PC-3 (cell line): Measurements from ENCODE around the gene ATF7. TPM values are rescaled to one million over a fixed set of nuclear protein-coding genes. Genes with fewer than 3 reads are reported as not detected.

Source experiments
- ATAC-seq: fragments of 200-7000 bp; cut with Tn5 transposase; 2 replicates; pipeline ENCODE4 v1.9.1; 2020; ENCODE audit warnings: mild to moderate bottlenecking, moderate library complexity
- BruUV-seq: library from RNA; stranded (reverse); fragments of 400-500 nt; replicated peaks from 2 replicates; lab custom pipeline; 2021; lab: Mats Ljungman, UMichigan
- CTCF ChIA-PET: fragments of 300-600 bp; sonication (Branson Sonifier 250); formaldehyde crosslinking; loops from one replicate; lab custom pipeline; 2022; ENCODE audit warnings: antibody characterized with exemption; lab: Charles Lee
- POLR2A ChIA-PET: fragments of 300-600 bp; sonication (Branson Sonifier 250); formaldehyde crosslinking; loops from one replicate; lab custom pipeline; 2022; ENCODE audit warnings: antibody characterized with exemption; ENCODE audit not compliant: unreplicated experiment; lab: Charles Lee
- DNase-seq: peaks from one replicate; pipeline ENCODE4 v3.0.0-alpha.2; 2015
- H2AFZ ChIP-seq: fragments of 300-600 bp; sonication (generic); 2 replicates; pipeline ENCODE4 v1.6.0; 2016; ENCODE audit warnings: antibody characterized with exemption, low read length
- H3F3A ChIP-seq: fragments of 300-600 bp; sonication (generic); one replicate; pipeline ENCODE4 v1.6.0; 2017; ENCODE audit warnings: antibody characterized with exemption, low read length, control low read depth, mild to moderate bottlenecking; ENCODE audit not compliant: unreplicated experiment
- H3K27ac ChIP-seq: fragments of 300-600 bp; sonication (generic); 2 replicates; pipeline ENCODE4 v1.5.1; 2016; ENCODE audit warnings: mild to moderate bottlenecking, low read length
- H3K27me3 ChIP-seq: fragments of 300-600 bp; sonication (generic); 2 replicates; pipeline ENCODE4 v1.6.1; 2016; ENCODE audit warnings: low read length, mixed read lengths
- H3K36me3 ChIP-seq: fragments of 300-600 bp; sonication (generic); 2 replicates; pipeline ENCODE4 v1.6.1; 2016; ENCODE audit warnings: low read depth, mixed run types, low read length, mixed read lengths
- H3K4me1 ChIP-seq: fragments of 300-600 bp; sonication (generic); 2 replicates; pipeline ENCODE4 v1.5.1; 2016; ENCODE audit warnings: low read length; ENCODE audit not compliant: insufficient read depth
- H3K4me2 ChIP-seq: fragments of 300-600 bp; sonication (generic); 2 replicates; pipeline ENCODE4 v1.6.0; 2016; ENCODE audit warnings: low read length
- H3K4me3 ChIP-seq: fragments of 300-600 bp; sonication (generic); 2 replicates; pipeline ENCODE4 v1.5.1; 2016; ENCODE audit warnings: mild to moderate bottlenecking, low read length, mixed read lengths
- H3K79me2 ChIP-seq: fragments of 300-600 bp; sonication (generic); 2 replicates; pipeline ENCODE4 v1.6.1; 2017; ENCODE audit warnings: low read length, mixed read lengths
- H3K9ac ChIP-seq: fragments of 300-600 bp; sonication (generic); 2 replicates; pipeline ENCODE4 v1.6.0; 2016; ENCODE audit warnings: mild to moderate bottlenecking, low read length
- H3K9me2 ChIP-seq: fragments of 300-600 bp; sonication (generic); replicated peaks from 2 replicates; pipeline ENCODE4 v1.6.1; 2016; ENCODE audit warnings: mixed run types, low read length, mixed read lengths
- H3K9me3 ChIP-seq: fragments of 300-600 bp; sonication (generic); 2 replicates; pipeline ENCODE4 v1.6.1; 2016; ENCODE audit warnings: low read length, mixed read lengths
- H4K20me1 ChIP-seq: fragments of 300-600 bp; sonication (generic); 2 replicates; pipeline ENCODE4 v1.6.1; 2016; ENCODE audit warnings: low read length, mixed read lengths
- EZH2 ChIP-seq: fragments of 300-600 bp; sonication (generic); IDR thresholded peaks from one replicate; pipeline ENCODE4 v1.6.1; 2017; ENCODE audit warnings: antibody characterized with exemption, mild to moderate bottlenecking, low read length; ENCODE audit not compliant: unreplicated experiment
- EZH2phosphoT487 ChIP-seq: fragments of 300-600 bp; sonication (generic); IDR thresholded peaks from 2 replicates; pipeline ENCODE4 v1.6.1; 2018; ENCODE audit warnings: mild to moderate bottlenecking, antibody characterized with exemption, low read length, borderline replicate concordance
- intact Hi-C: fragments of 100-400 bp; cut with micrococcal nuclease; formaldehyde crosslinking; loops from 2 replicates; pipeline ENCODE4 v1.9.0; 2023
- total RNA-seq: library from RNA; depleted of rRNA; stranded (reverse); fragments of >200 nt; gene quantifications from 2 replicates; pipeline ENCODE4 v1.2.3, GENCODE V29; 2014
- TF ChIP-seq, protein P1 (sequence below): fragments of 300-600 bp; sonication (generic); conservative IDR thresholded peaks from 2 replicates; pipeline ENCODE4 v1.5.1; 2017; ENCODE audit warnings: antibody characterized with exemption, low read depth, mild to moderate bottlenecking, low read length

The ATF7 gene
- total RNA-seq, 1 experiment from 2014 or later = 7.9 TPM

DNA sequence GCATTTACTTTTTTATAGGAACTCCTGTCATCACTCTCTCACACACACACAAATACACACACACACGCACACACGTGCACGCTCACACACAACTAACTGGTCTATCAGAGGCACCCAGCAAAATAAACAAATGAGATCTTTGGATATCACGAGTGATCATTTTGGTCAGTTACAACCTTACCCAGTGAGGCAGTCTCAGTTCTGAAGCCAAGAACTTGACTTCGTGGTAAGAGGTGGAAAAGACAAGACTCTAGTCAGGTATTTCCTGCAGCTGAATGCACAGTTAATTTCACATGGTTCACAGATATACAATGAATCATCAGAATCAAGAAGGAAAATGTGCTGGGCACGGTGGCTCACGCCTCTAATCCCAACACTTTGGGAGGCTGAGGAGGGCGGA lies 39.4 kb downstream of the ATF7 start:
- Histone ChIP-seq H3K4me1 (no peaks in the 10 kb centered on the region), H3F3A (no peaks in the 10 kb centered on the region), H3K36me3 (no peaks in the 10 kb centered on the region), H4K20me1 (no peaks in the 10 kb centered on the region), H2AFZ (no peak overlapping the region), H3K79me2 (0 out of 2 replicates have a peak, but pooled peaks cover 2% of the 10 kb centered on the region), H3K9me2 (no peaks in the 10 kb centered on the region), H3K9me3 (no peaks in the 10 kb centered on the region), H3K27ac (no peak overlapping the region), H3K27me3 (no peaks in the 10 kb centered on the region), H3K9ac (no peak overlapping the region), H3K4me3 (no peak overlapping the region), H3K4me2 (no peak overlapping the region)
- ChIA-PET POLR2A (no interaction called here), CTCF (no interaction called here)
- DNase-seq (no peak), ATAC-seq (no peak)
- intact Hi-C loops = no loop called here
- TF ChIP-seq, protein P1, sequence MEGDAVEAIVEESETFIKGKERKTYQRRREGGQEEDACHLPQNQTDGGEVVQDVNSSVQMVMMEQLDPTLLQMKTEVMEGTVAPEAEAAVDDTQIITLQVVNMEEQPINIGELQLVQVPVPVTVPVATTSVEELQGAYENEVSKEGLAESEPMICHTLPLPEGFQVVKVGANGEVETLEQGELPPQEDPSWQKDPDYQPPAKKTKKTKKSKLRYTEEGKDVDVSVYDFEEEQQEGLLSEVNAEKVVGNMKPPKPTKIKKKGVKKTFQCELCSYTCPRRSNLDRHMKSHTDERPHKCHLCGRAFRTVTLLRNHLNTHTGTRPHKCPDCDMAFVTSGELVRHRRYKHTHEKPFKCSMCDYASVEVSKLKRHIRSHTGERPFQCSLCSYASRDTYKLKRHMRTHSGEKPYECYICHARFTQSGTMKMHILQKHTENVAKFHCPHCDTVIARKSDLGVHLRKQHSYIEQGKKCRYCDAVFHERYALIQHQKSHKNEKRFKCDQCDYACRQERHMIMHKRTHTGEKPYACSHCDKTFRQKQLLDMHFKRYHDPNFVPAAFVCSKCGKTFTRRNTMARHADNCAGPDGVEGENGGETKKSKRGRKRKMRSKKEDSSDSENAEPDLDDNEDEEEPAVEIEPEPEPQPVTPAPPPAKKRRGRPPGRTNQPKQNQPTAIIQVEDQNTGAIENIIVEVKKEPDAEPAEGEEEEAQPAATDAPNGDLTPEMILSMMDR = no peak
- TF ChIP-seq EZH2 = no peak
- no peak for TF ChIP-seq EZH2phosphoT487
- no TSS peak for BruUV-seq

DNA sequence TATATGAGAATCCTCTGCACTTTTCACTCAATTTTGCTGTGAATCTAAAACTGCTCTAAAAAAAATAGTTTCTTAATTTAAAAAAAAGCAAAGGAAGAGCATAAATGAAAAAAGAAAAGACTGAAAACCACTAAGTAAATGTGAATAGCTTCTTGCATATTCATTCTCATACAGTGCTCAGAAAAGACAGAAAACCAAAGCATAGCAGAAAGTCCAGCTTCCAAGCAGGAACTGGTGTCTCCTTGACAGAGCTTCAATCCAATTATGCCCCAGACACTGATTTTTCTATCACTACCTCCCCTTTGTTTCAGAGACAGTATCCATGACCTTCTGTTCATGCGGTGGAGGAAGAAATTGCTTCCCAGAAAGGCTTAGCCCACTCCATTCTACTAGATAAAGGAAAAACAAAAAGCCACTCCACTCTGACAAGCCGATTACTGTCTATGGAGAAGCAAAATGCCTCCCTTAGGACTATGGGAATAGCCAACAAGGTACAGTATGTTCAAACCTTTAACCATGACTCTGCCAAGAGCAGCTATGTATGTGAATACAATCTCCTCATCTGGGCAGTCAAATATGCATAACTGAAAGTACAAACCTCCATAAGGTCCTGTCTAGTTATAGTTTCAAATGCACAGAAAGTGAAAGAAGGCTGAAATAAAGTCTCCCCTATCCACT lies 40.6 kb downstream of the ATF7 start:
- ATAC-seq (no peak), DNase-seq (no peak)
- ChIA-PET POLR2A (no interaction called here), CTCF (no interaction called here)
- Histone ChIP-seq H3K9ac (no peak overlapping the region), H3K27me3 (no peaks in the 10 kb centered on the region), H3K4me2 (no peak overlapping the region), H3K9me3 (no peaks in the 10 kb centered on the region), H2AFZ (no peak overlapping the region), H3K4me3 (no peak overlapping the region), H3K4me1 (no peaks in the 10 kb centered on the region), H4K20me1 (no peaks in the 10 kb centered on the region), H3K9me2 (no peaks in the 10 kb centered on the region), H3K79me2 (no peaks in the 10 kb centered on the region), H3K27ac (no peak overlapping the region), H3F3A (no peaks in the 10 kb centered on the region), H3K36me3 (no peaks in the 10 kb centered on the region)
- TF ChIP-seq EZH2 (no peak), EZH2phosphoT487 (no peak)
- TF ChIP-seq, protein P1 = no peak
- BruUV-seq = no TSS peak
- intact Hi-C loops = no loop called here

DNA sequence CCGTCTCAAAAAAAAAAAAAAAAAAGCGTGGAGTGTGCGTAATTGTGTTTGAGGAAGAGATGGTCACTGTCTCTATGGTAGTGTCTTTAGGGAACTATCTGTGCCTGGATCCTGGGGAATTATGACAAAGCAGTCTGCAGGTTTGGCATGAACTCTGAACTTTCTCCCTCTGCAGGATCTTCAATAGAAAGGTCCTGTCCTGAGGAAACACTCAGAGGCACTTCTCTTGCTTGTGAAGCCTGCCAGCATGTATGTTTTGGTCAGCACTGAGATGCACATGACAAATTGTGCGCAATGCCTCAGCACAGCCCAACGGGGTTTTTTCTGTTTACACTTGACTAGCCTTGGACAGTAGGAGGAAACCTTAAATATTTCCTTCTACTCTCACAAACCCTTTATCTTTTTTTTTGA lies 46.6 kb downstream of the ATF7 start:
- no peaks in the 10 kb centered on the region for H3K9me3 ChIP-seq
- H3K79me2 ChIP-seq = no peaks in the 10 kb centered on the region
- H4K20me1 ChIP-seq = no peaks in the 10 kb centered on the region
- TF ChIP-seq, protein P1 = no peak
- no TSS peak for BruUV-seq
- H3K4me1 ChIP-seq = peaks cover 15% of the 10 kb centered on the region
- ChIA-PET CTCF (interaction anchor here (0.6 kb wide), 1 partner anchor 120 kb away, joined by 5 read pairs; no protein-coding TSS in a partner anchor), POLR2A (no interaction called here)
- no peak overlapping the region for H3K27ac ChIP-seq
- no peak overlapping the region for H3K4me2 ChIP-seq
- no peak overlapping the region for H2AFZ ChIP-seq
- intact Hi-C loops = no loop called here
- no peaks in the 10 kb centered on the region for H3K36me3 ChIP-seq
- no peaks in the 10 kb centered on the region for H3F3A ChIP-seq
- no peaks in the 10 kb centered on the region for H3K27me3 ChIP-seq
- H3K9ac ChIP-seq = no peak overlapping the region
- H3K4me3 ChIP-seq = no peak overlapping the region
- no peak for DNase-seq
- H3K9me2 ChIP-seq = no peaks in the 10 kb centered on the region
- no peak for ATAC-seq
